BJ (cell line): Measurements from ENCODE around the gene TMEM255B. TPM values are rescaled to one million over a fixed set of nuclear protein-coding genes. Genes with fewer than 3 reads are reported as not detected.

ENCODE experiments used
- CTCF ChIA-PET: fragments of 350-600 bp; formaldehyde crosslinking; extraction: SDS; loops from one replicate; lab custom pipeline; 2021; ENCODE audit warnings: antibody characterized with exemption, inconsistent platforms; lab: Yijun Ruan, JAX
- POLR2A ChIA-PET: fragments of 300-600 bp; sonication (Branson Sonifier 250); formaldehyde crosslinking; extraction: SDS; loops from one replicate; lab custom pipeline; 2021; ENCODE audit warnings: antibody characterized with exemption; lab: Charles Lee
- DNase-seq: peaks from one replicate; pipeline ENCODE4 v3.0.0-alpha.2; 2011; ENCODE audit warnings: low read depth
- H3K27me3 ChIP-seq: 2 replicates; pipeline ENCODE4 v1.6.0; 2011; ENCODE audit warnings: low read length; ENCODE audit not compliant: control insufficient read depth, insufficient read depth
- H3K36me3 ChIP-seq: 2 replicates; pipeline ENCODE4 v1.5.1; 2011; ENCODE audit warnings: low read length; ENCODE audit not compliant: control insufficient read depth, insufficient read depth
- H3K4me3 ChIP-seq: 2 replicates; pipeline ENCODE4 v1.5.1; 2011; ENCODE audit warnings: low read depth, mild to moderate bottlenecking, control low read depth, low read length
- polyA plus RNA-seq: library from polyadenylated mRNA; depleted of rRNA; stranded (reverse); fragments of >200 nt; gene quantifications from 2 replicates; pipeline ENCODE4 v1.2.3, GENCODE V29; 2011
- TF ChIP-seq, protein P1 (sequence below): IDR thresholded peaks from 2 replicates; pipeline ENCODE4 v1.5.1; 2011; ENCODE audit warnings: low read depth, mild to moderate bottlenecking, control low read depth, inconsistent platforms, low read length, moderate library complexity; ENCODE audit not compliant: insufficient read depth

Gene TMEM255B
- polyA plus RNA-seq, 1 experiment = 1.9 TPM

DNA sequence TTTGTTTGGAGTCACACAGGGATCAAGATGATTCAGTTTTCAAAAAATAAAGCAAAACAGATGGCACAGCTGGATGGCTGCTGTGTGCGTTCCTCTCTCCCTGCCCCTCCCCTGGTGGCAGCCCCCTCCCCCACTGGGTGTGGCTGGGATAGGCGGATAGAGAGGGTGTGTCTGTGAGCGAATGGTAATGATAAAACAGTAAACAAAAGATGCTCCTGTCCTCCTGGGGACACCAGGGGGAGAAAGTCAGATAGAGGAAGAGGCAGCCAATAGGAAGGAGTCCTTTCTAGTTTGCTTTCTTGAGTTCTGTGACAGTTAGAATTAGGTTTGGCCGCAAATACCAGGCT is 6.5 kb downstream of the TMEM255B start:
- CTCF ChIA-PET = no interaction called here

DNA sequence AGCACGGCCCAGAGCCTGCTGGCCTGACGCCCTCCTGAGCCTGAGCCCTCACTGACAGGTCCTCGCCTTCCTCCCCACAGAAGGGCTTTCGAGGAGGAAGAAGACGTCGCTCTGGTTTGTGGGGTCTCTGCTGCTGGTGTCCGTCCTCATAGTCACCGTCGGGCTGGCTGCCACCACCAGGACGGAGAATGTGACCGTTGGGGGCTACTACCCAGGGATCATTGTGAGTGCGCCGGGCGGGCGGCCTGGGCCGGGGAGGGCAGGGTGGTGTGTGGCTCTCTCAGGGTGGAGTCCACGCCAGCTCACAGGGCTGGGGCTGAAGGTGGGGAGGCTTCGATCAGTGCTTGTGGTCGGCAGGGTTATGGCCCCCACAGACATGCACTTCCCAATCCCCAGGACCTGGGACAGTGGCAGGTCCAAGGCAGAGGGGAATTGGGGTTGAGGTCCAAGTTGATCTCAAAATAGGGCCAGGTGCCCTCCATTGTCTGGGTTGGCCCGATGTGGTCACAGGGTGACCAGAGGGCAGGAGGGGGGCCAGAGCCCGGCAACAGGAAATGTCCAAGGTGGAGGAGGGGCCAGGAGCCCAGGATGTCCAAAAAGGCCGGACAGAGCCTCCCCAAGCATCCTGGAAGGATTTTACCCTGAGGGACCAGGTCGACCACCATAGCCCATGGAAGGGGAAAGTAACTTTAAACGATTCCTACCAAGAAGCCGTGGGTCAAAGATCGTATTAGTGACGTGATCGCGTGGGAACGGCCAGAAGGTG is 7.2 kb downstream of the TMEM255B start:
- POLR2A ChIA-PET = no interaction called here
- TF ChIP-seq, protein P1, sequence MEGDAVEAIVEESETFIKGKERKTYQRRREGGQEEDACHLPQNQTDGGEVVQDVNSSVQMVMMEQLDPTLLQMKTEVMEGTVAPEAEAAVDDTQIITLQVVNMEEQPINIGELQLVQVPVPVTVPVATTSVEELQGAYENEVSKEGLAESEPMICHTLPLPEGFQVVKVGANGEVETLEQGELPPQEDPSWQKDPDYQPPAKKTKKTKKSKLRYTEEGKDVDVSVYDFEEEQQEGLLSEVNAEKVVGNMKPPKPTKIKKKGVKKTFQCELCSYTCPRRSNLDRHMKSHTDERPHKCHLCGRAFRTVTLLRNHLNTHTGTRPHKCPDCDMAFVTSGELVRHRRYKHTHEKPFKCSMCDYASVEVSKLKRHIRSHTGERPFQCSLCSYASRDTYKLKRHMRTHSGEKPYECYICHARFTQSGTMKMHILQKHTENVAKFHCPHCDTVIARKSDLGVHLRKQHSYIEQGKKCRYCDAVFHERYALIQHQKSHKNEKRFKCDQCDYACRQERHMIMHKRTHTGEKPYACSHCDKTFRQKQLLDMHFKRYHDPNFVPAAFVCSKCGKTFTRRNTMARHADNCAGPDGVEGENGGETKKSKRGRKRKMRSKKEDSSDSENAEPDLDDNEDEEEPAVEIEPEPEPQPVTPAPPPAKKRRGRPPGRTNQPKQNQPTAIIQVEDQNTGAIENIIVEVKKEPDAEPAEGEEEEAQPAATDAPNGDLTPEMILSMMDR = no peak
- no peak for DNase-seq
- CTCF ChIA-PET = no interaction called here
- Histone ChIP-seq H3K27me3 (no peaks in the 10 kb centered on the region), H3K4me3 (no peak overlapping the region), H3K36me3 (no peaks in the 10 kb centered on the region)

More for the DNA sequence above, 6.5 kb downstream of the TMEM255B start:
- no peak for DNase-seq
- Histone ChIP-seq H3K36me3 (no peaks in the 10 kb centered on the region), H3K27me3 (peaks cover 2% of the 10 kb centered on the region; the same call in 1 of the 2 replicates), H3K4me3 (no peak overlapping the region)
- TF ChIP-seq, protein P1 = no peak
- POLR2A ChIA-PET = no interaction called here

DNA sequence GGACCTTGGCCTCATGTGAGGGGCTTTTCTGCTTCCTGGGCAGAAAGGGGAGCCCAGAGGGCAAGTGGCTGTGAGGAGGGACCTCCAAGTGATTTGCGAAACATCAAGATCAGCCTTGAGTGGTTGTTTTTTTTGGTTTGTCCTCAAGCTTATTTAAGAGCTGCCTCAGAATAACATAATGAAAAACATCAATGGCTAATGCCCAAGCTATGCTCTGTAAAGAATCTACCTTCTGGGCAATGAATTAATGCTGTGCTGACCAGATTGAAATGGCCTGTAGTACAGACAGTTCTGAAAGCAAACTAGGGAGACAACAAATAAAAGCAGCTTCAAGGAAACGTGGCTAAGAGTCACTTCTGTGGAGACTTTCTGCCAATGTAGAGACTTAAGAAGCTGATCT is 8.3 kb downstream of the TMEM255B start:
- Histone ChIP-seq H3K36me3 (no peaks in the 10 kb centered on the region), H3K27me3 (no peaks in the 10 kb centered on the region), H3K4me3 (no peak overlapping the region)
- CTCF ChIA-PET = interaction anchor here (1.2 kb wide), 1 partner anchor 8 kb away, joined by 3 read pairs; the partner anchor contains the start of gene TMEM255B
- TF ChIP-seq, protein P1 = no peak
- POLR2A ChIA-PET = no interaction called here
- DNase-seq = no peak

DNA sequence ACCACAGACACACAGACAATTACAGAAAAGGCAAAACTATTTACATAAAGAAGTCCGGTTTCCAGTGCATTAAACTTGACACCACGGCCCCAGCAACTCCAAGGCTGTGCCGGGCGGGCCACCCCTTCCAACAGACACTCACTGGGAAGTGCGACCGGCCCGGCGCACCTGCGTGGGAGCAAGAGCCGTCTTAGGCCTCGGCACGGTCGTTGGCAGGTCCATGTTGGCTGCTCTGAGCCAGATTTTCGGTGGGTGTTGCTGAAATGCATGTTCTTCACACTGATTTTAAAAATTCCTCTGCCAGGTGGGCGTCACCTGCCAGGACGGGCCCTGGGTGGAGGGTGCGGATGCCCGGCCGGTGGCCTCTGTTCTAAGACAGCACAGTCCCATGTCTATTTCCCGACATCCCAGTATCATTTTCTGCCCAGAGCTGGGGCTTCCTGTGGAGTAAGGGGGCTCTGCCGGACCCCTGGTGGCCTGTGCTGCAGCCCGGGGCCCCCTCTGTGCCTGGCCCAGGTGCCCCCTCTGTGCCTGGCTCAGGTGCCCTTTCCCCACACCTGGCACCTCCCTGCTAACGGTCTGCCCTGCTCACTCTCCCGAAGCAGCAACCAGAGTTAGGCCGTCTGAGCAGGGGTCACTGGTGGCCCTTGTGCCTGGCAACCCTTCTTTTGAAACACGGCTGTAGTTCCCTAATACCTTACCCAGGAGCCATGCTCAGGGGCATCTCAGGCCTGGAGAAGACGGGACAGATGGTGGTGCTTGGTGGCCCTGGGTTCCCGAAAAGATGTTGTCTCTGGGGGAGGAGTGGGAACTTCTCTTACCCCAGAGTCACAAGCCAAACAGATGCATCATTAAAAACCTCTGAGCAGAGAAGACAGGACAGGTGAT is 9.2 kb downstream of the TMEM255B start:
- ChIA-PET POLR2A (no interaction called here), CTCF (interaction anchor here (1.2 kb wide), 1 partner anchor 9 kb away, joined by 3 read pairs; the partner anchor contains the start of gene TMEM255B)
- H3K27me3 ChIP-seq = no peaks in the 10 kb centered on the region
- no peak for DNase-seq
- H3K36me3 ChIP-seq = no peaks in the 10 kb centered on the region
- TF ChIP-seq, protein P1 = no peak
- H3K4me3 ChIP-seq = no peak overlapping the region

DNA sequence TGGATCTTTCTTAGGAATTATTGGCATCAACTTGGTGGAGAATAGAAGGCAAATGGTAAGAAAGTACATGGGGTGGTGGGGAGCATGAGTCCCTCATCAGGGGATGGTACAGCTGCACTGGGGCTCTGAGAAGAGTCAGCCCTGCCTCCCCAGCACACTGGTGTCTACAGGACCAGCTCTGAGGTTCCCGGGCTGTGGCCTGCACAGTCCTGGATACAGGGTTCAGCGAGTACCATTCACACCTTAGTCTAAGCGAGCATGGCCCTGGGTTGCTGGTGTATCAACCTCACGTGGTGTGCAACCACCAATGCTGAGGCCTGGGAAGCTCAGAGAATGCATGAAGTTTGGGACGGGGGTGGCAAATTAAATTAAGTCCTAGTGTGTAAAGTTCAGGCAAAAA is 10.1 kb downstream of the TMEM255B start:
- CTCF ChIA-PET = no interaction called here
- H3K36me3 ChIP-seq = no peaks in the 10 kb centered on the region
- POLR2A ChIA-PET = no interaction called here
- H3K27me3 ChIP-seq = no peaks in the 10 kb centered on the region
- TF ChIP-seq, protein P1 = no peak
- DNase-seq = no peak
- H3K4me3 ChIP-seq = no peak overlapping the region
